Astrocyte of the spinal cord (primary cell): ENCODE measurements around the gene ERLIN1.

Experiments used
- DNase-seq: peaks from one replicate; pipeline ENCODE4 v3.0.0; 2011; ENCODE audit warnings: low read depth, low spot score
- H3K4me3 ChIP-seq: 2 replicates; pipeline ENCODE4 v1.5.1; 2011; ENCODE audit warnings: low read depth, mild to moderate bottlenecking, low read length, moderate library complexity
- in situ Hi-C: cut with HindIII; loops from 2 replicates; pipeline ENCODE4 v1.10.0; 2017; ENCODE audit warnings: low sequenced_read_pairs
- TF ChIP-seq, protein P1 (sequence below): IDR thresholded peaks from 2 replicates; pipeline ENCODE4 v1.5.1; 2012; ENCODE audit warnings: low read depth, mild to moderate bottlenecking, low read length, inconsistent platforms

The ERLIN1 gene

DNA sequence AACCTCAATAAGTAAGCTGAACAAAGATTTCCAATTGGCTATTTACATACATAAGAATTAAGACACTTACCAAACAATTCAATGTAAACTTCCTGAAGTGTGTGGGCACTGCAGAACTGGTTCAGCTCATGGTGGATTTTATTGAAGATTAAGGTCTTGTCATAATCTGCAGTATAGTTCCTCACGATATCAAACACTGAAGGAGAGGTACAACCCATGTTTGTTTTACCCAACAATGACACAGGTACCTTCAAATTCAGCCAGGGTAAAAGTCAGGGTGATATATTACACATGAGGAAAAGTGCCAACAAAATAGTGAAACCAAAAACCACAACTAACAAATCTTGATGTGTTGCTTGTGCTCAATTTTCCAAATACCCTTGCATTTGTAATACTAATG, 10.0 kb downstream of the ERLIN1 start:
- TF ChIP-seq, protein P1, sequence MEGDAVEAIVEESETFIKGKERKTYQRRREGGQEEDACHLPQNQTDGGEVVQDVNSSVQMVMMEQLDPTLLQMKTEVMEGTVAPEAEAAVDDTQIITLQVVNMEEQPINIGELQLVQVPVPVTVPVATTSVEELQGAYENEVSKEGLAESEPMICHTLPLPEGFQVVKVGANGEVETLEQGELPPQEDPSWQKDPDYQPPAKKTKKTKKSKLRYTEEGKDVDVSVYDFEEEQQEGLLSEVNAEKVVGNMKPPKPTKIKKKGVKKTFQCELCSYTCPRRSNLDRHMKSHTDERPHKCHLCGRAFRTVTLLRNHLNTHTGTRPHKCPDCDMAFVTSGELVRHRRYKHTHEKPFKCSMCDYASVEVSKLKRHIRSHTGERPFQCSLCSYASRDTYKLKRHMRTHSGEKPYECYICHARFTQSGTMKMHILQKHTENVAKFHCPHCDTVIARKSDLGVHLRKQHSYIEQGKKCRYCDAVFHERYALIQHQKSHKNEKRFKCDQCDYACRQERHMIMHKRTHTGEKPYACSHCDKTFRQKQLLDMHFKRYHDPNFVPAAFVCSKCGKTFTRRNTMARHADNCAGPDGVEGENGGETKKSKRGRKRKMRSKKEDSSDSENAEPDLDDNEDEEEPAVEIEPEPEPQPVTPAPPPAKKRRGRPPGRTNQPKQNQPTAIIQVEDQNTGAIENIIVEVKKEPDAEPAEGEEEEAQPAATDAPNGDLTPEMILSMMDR = no peak
- in situ Hi-C loops = no loop called here

DNA sequence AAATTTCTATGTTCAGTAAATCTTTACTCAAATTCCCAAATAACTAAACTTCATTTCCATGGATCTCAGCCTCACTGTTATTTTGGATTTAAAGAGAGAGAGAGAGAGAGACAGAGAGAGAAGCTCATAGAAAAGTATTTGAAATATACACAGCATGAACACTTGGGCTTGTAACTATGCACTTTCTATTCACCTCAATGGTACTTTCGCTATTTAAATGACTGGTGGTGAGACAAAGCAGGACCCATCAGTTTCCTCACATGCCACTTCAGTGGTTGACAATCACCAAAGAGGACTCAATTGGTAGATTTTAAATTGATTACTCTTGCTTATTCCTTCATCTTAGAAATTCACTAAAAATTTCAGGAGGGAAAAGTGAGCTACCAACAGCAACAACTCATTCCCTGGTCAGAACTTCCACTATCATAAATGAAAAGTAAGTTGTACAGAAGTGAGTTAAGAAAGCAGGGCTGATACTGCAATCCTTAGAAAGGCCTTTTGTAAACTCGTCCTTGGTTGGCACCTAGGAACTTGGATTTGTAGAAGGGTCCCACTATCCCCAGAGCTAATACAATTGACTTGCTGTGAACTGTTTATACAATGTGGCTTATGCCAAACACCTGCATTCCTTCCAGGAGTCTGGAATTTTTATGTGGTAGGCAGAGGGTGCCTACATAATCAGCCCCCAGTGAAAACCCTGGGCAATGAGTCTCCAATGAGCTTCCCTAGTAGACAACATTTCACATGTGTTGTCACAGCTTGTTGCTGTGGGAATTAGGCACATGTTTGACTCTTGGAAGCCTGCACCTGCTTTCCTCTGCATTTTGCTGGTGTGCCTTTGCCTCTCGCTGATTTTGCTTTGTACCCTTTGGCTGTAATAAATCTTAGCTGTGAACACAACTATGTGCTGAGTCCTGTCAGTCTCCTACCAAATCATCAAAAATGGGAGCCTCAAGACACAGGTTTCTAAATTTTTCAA, 10.8 kb downstream of the ERLIN1 start:
- TF ChIP-seq, protein P1 = no peak
- no peak overlapping the region for H3K4me3 ChIP-seq
- in situ Hi-C loops = no loop called here
- no peak for DNase-seq

More for the DNA sequence above, 10.0 kb downstream of the ERLIN1 start:
- no peak overlapping the region for H3K4me3 ChIP-seq
- DNase-seq = no peak

DNA sequence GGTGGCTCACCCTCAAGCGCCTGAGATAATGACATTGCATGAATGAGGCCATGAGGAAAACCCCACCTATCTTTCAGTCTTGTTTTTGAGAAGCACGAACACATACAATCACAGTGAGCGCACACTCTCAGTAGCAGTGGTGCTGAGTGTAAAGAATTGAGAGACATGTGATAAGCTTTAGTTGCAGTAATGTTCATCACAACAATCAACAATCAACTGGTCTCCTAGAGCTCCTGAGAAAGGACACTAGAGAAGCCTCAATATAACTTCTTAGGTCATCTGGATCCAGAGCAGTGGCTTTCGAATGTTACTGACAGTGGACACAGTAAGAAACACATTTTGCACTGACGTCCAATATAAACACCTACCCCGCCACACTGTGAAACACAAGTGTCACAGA, 12.8 kb downstream of the ERLIN1 start:
- no peak overlapping the region for H3K4me3 ChIP-seq
- TF ChIP-seq, protein P1 = no peak
- in situ Hi-C loops = no loop called here
- no peak for DNase-seq

DNA sequence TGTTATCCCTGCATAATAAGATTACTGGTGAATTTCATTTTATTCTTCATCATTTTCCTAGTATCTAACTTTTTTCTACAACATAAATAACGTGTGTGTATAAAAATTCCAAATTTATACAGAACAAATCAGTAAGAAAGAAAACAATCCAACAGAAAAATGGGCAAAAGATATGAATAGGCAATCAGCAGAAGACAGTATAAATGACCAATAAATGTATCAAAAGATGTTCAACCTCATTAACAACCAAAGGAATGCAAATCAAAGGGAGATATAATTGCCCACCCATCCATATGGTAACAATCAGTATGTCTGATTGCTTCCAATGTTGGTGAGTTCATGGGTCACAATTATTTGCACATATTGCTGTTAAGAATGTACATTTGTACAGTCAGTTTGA, 13.5 kb downstream of the ERLIN1 start:
- TF ChIP-seq, protein P1 = no peak
- no peak for DNase-seq
- in situ Hi-C loops = no loop called here
- no peak overlapping the region for H3K4me3 ChIP-seq

DNA sequence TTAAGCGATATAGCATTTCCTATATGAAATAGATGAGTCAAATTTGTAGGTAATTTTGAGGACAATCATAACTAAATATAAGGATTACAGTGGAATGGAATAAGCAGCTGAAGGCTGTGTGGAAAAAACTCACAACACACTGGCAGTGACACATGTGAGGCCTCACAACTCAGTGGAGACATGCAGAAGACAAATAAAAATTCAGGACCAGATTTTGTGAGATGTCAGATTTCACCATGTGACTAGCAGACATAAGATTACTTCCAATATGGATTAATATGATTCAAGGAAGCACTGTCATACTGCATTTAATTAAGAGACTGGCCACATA, 17.6 kb downstream of the ERLIN1 start:
- in situ Hi-C loops = no loop called here
- DNase-seq = no peak
- H3K4me3 ChIP-seq = no peak overlapping the region
- TF ChIP-seq, protein P1 = no peak

DNA sequence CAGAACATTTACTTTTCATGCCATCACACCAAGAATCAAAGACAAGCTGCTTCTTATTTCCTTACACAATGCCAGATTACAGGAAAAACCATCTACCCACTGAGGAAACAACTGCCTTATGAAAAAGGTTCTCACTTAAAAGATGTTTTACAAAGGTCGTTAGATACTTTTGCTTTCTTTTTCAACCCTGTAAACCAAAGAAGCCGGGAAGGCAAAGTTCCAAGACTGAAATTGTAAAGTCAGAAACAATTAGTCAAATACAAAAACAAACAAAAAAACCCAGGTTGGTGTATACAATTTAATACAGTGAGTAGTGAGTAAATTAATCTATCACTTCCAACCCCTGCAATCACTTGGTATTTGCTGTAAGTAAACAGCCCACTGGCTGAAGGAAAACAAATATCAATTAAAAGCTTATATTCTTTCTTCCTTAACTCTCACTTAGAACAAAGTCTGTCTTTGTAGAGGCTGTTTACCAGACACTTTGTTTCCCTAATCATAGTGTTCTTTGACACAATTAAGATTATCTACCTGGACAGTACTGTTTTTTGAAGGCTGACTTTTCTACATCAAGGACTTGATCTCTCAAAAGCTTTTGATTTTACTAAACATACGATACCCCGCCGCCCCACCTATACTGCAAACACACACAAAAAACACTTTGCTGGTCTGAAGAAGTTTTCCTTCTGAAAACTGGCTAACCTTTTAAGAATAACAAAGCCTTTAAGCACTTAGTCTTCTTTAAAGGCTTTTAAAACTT, 18.1 kb downstream of the ERLIN1 start:
- in situ Hi-C loops = no loop called here
- TF ChIP-seq, protein P1 = no peak
- no peak overlapping the region for H3K4me3 ChIP-seq
- DNase-seq = no peak
